ENCODE measurements around the gene PPA1. TPM values are rescaled to one million over a fixed set of nuclear protein-coding genes. Genes with fewer than 3 reads are reported as not detected.
"Not testable (repeated sequence)": the region's sequence is repeated elsewhere in the genome, so short reads cannot be mapped to it uniquely, and the experiment has no call there.

The PPA1 gene
- total and polyA plus RNA-seq, 3 experiments from 2014 or later, result 122 to 368 (median 358) TPM

GRCh38 chr10:70260734-70261133 is 27.5 kb upstream of the PPA1 start:
- ChIA-PET POLR2A (no interaction called here), CTCF (interaction anchor here (0.9 kb wide), 1 partner anchor 145 kb away, joined by 3 read pairs; no protein-coding TSS in a partner anchor)
- H3K4me1 ChIP-seq (ENCODE audit: insufficient read depth, low read length), result no peaks in the 10 kb centered on the region
- Mint-ChIP-seq H3K36me3 (peaks cover 0 to 7% (median 0%) of the 10 kb centered on the region in 3 donors), H3K27ac (no peak overlapping the region), H3K27me3 (peaks cover 36 to 55% of the 10 kb centered on the region in 2 donors), H3K4me3 (no peak overlapping the region), H3K4me1 (peaks cover 0 to 6% (median 1%) of the 10 kb centered on the region in 3 donors), H3K9me3 (peaks cover 3 to 5% (median 3%) of the 10 kb centered on the region in 5 donors)
- no peaks in the 10 kb centered on the region for H3K36me3 ChIP-seq (ENCODE audit: insufficient read depth, low read length)
- H3K27me3 ChIP-seq (ENCODE audit: insufficient read depth, low read length, poor library complexity, severe bottlenecking), result no peaks in the 10 kb centered on the region
- H3K9me3 ChIP-seq (ENCODE audit: low read length), result no peaks in the 10 kb centered on the region
- DNase-seq, result no peak
- H3K27ac ChIP-seq (ENCODE audit: low read depth, low read length), result no peak overlapping the region
- H3K4me3 ChIP-seq (ENCODE audit: low read length), result no peak overlapping the region

GRCh38 chr10:70260259-70260658 is 27.0 kb upstream of the PPA1 start:
- H3K4me3 ChIP-seq (ENCODE audit: low read length), result no peak overlapping the region
- no peaks in the 10 kb centered on the region for H3K27me3 ChIP-seq (ENCODE audit: insufficient read depth, low read length, poor library complexity, severe bottlenecking)
- ChIA-PET POLR2A (no interaction called here), CTCF (no interaction called here)
- DNase-seq, result no peak
- no peak overlapping the region for H3K4me3 Mint-ChIP-seq
- peaks cover 0 to 11% (median 3%) of the 10 kb centered on the region in 3 donors for H3K4me1 Mint-ChIP-seq
- peaks cover 3 to 5% (median 3%) of the 10 kb centered on the region in 5 donors for H3K9me3 Mint-ChIP-seq
- peaks cover 39 to 60% of the 10 kb centered on the region in 2 donors for H3K27me3 Mint-ChIP-seq
- H3K9me3 ChIP-seq (ENCODE audit: low read length), result no peaks in the 10 kb centered on the region
- no peaks in the 10 kb centered on the region for H3K36me3 ChIP-seq (ENCODE audit: insufficient read depth, low read length)
- H3K27ac ChIP-seq (ENCODE audit: low read depth, low read length), result no peak overlapping the region
- no peak overlapping the region for H3K27ac Mint-ChIP-seq
- peaks cover 0 to 7% (median 0%) of the 10 kb centered on the region in 3 donors for H3K36me3 Mint-ChIP-seq
- no peaks in the 10 kb centered on the region for H3K4me1 ChIP-seq (ENCODE audit: insufficient read depth, low read length)

- no peaks in the 10 kb centered on the region for H3K4me1 ChIP-seq (ENCODE audit: insufficient read depth, low read length)
- Mint-ChIP-seq H3K27me3 (peaks cover 49 to 71% of the 10 kb centered on the region in 2 donors), H3K27ac (no peak overlapping the region), H3K4me3 (no peak overlapping the region), H3K4me1 (peaks cover 0 to 13% (median 3%) of the 10 kb centered on the region in 3 donors), H3K9me3 (peaks cover 3 to 5% (median 3%) of the 10 kb centered on the region in 5 donors), H3K36me3 (peaks cover 0 to 7% (median 0%) of the 10 kb centered on the region in 3 donors)
- ChIA-PET CTCF (no interaction called here), POLR2A (interaction anchor here (0.7 kb wide), 1 partner anchor 112 kb away, joined by 3 read pairs; the partner anchor contains the start of gene TYSND1)
- H3K9me3 ChIP-seq (ENCODE audit: low read length), result no peaks in the 10 kb centered on the region
- no peak overlapping the region for H3K4me3 ChIP-seq (ENCODE audit: low read length)
- no peak overlapping the region for H3K27ac ChIP-seq (ENCODE audit: low read depth, low read length)
- no peak for DNase-seq
- peaks cover 9% of the 10 kb centered on the region for H3K27me3 ChIP-seq (ENCODE audit: insufficient read depth, low read length, poor library complexity, severe bottlenecking)
- no peaks in the 10 kb centered on the region for H3K36me3 ChIP-seq (ENCODE audit: insufficient read depth, low read length)
Observed at GRCh38 chr10:70258216-70258615, 25.0 kb upstream of the PPA1 start.

GRCh38 chr10:70257816-70258215 is 24.6 kb upstream of the PPA1 start:
- POLR2A ChIA-PET, result interaction anchor here (0.7 kb wide), 1 partner anchor 111 kb away, joined by 3 read pairs; the partner anchor contains the start of gene TYSND1
- H3K27ac Mint-ChIP-seq; H3K4me3 Mint-ChIP-seq; H3K4me1 ChIP-seq (ENCODE audit: insufficient read depth, low read length); H3K27me3 ChIP-seq (ENCODE audit: insufficient read depth, low read length, poor library complexity, severe bottlenecking); H3K27ac ChIP-seq (ENCODE audit: low read depth, low read length); DNase-seq; CTCF ChIA-PET; H3K36me3 ChIP-seq (ENCODE audit: insufficient read depth, low read length); H3K9me3 Mint-ChIP-seq; H3K4me3 ChIP-seq (ENCODE audit: low read length); H3K36me3 Mint-ChIP-seq; H3K9me3 ChIP-seq (ENCODE audit: low read length): not testable (repeated sequence)
- Mint-ChIP-seq H3K27me3 (peaks cover 53 to 74% of the 10 kb centered on the region in 2 donors), H3K4me1 (peaks cover 0 to 13% (median 3%) of the 10 kb centered on the region in 3 donors)

- H3K27ac ChIP-seq (ENCODE audit: low read depth, low read length), result no peak overlapping the region
- peaks cover under 1 to 4% (median 3%) of the 10 kb centered on the region in 5 donors for H3K9me3 Mint-ChIP-seq
- peak overlapping the region in 2 of 7 donors; percentile 52 to 54 for H3K4me3 Mint-ChIP-seq
- peaks cover 0 to 13% (median 3%) of the 10 kb centered on the region in 3 donors for H3K4me1 Mint-ChIP-seq
- no peaks in the 10 kb centered on the region for H3K36me3 ChIP-seq (ENCODE audit: insufficient read depth, low read length)
- CTCF ChIA-PET, result interaction anchor here (1.2 to 1.7 kb wide), 4 partner anchors 9 to 148 kb away, joined by 3 to 8 read pairs (median 4); partner anchors contain the start of gene EIF4EBP2
- no peaks in the 10 kb centered on the region for H3K9me3 ChIP-seq (ENCODE audit: low read length)
- H3K4me1 ChIP-seq (ENCODE audit: insufficient read depth, low read length), result no peaks in the 10 kb centered on the region
- H3K4me3 ChIP-seq (ENCODE audit: low read length), result no peak overlapping the region
- peaks cover 51 to 72% of the 10 kb centered on the region in 2 donors for H3K27me3 Mint-ChIP-seq
- H3K27me3 ChIP-seq (ENCODE audit: insufficient read depth, low read length, poor library complexity, severe bottlenecking), result peaks cover 9% of the 10 kb centered on the region
- no peak overlapping the region for H3K27ac Mint-ChIP-seq
- no peak for DNase-seq
- POLR2A ChIA-PET, result no interaction called here
- H3K36me3 Mint-ChIP-seq, result peaks cover 0 to 7% (median 0%) of the 10 kb centered on the region in 3 donors
Observed at GRCh38 chr10:70256463-70256862, 23.2 kb upstream of the PPA1 start.

- no peaks in the 10 kb centered on the region for H3K36me3 Mint-ChIP-seq
- peaks cover 0 to 13% (median 3%) of the 10 kb centered on the region in 3 donors for H3K4me1 Mint-ChIP-seq
- H3K27me3 Mint-ChIP-seq, result peaks cover 49 to 67% of the 10 kb centered on the region in 2 donors
Observed at GRCh38 chr10:70255329-70256299, 22.4 kb upstream of the PPA1 start.

GRCh38 chr10:70254778-70255328 is 21.6 kb upstream of the PPA1 start:
- DNase-seq, result no peak
- Histone ChIP-seq H3K9me3 (ENCODE audit: low read length) (no peaks in the 10 kb centered on the region), H3K4me1 (ENCODE audit: insufficient read depth, low read length) (no peaks in the 10 kb centered on the region), H3K36me3 (ENCODE audit: insufficient read depth, low read length) (no peaks in the 10 kb centered on the region), H3K4me3 (ENCODE audit: low read length) (no peak overlapping the region), H3K27me3 (ENCODE audit: insufficient read depth, low read length, poor library complexity, severe bottlenecking) (peaks cover 9% of the 10 kb centered on the region), H3K27ac (ENCODE audit: low read depth, low read length) (no peak overlapping the region)
- peak overlapping the region in 5 of 7 donors; percentile 19 to 75 (median 64) for H3K4me3 Mint-ChIP-seq
- peak overlapping the region in 1 of 8 donors; percentile 32 for H3K27ac Mint-ChIP-seq
- no peaks in the 10 kb centered on the region for H3K9me3 Mint-ChIP-seq
- H3K4me1 Mint-ChIP-seq, result peaks cover 0 to 13% (median 3%) of the 10 kb centered on the region in 3 donors
- ChIA-PET POLR2A (no interaction called here), CTCF (interaction anchor here (1.6 kb wide), 1 partner anchor 33 kb away, joined by 8 read pairs; no protein-coding TSS in a partner anchor)
- no peaks in the 10 kb centered on the region for H3K36me3 Mint-ChIP-seq
- peaks cover 45 to 70% of the 10 kb centered on the region in 2 donors for H3K27me3 Mint-ChIP-seq

More at GRCh38 chr10:70255329-70256299, 22.4 kb upstream of the PPA1 start:
- Histone ChIP-seq H3K4me3 (ENCODE audit: low read length) (peak overlapping the region; percentile 39), H3K27ac (ENCODE audit: low read depth, low read length) (no peak overlapping the region), H3K36me3 (ENCODE audit: insufficient read depth, low read length) (no peaks in the 10 kb centered on the region), H3K27me3 (ENCODE audit: insufficient read depth, low read length, poor library complexity, severe bottlenecking) (peaks cover 9% of the 10 kb centered on the region), H3K9me3 (ENCODE audit: low read length) (no peaks in the 10 kb centered on the region), H3K4me1 (ENCODE audit: insufficient read depth, low read length) (no peaks in the 10 kb centered on the region)
- DNase-seq, result peak in 1 of 5 donors; percentile 15
- ChIA-PET POLR2A (no interaction called here), CTCF (interaction anchor here (1.2 to 1.7 kb wide), 4 partner anchors 10 to 149 kb away, joined by 3 to 8 read pairs (median 4); partner anchors contain the start of gene EIF4EBP2)
- Mint-ChIP-seq H3K27ac (no peak overlapping the region), H3K9me3 (no peaks in the 10 kb centered on the region), H3K4me3 (peak overlapping the region in 6 of 7 donors; percentile 57 to 75 (median 68))
